Activated naive CD8-positive, alpha-beta T cell treated with anti-CD3 and anti-CD28 coated beads, Interleukin-2, amount 50 U/mL, for 24 hours (primary cell): ENCODE data around the gene TNRC6C.

Experiments used
- ATAC-seq: fragments of 150-1000 bp; cut with Tn5 transposase; one replicate; pipeline ENCODE4 v1.10.0; 2021
- DNase-seq: peaks from one replicate; pipeline ENCODE4 v3.0.0; 2021
- H3K27ac Mint-ChIP-seq: one replicate; pipeline ENCODE4 v1.8.0; 2021; ENCODE audit warnings: mild to moderate bottlenecking, mixed read lengths
- H3K27me3 Mint-ChIP-seq: one replicate; pipeline ENCODE4 v1.8.0; 2021; ENCODE audit warnings: mixed read lengths
- H3K36me3 Mint-ChIP-seq: one replicate; pipeline ENCODE4 v1.8.0; 2021; ENCODE audit warnings: low read depth, mixed read lengths
- H3K4me1 Mint-ChIP-seq: one replicate; pipeline ENCODE4 v1.8.0; 2021; ENCODE audit warnings: mixed read lengths
- H3K4me3 Mint-ChIP-seq: one replicate; pipeline ENCODE4 v1.8.0; 2021; ENCODE audit warnings: mild to moderate bottlenecking, moderate library complexity, mixed read lengths
- H3K9me3 Mint-ChIP-seq: one replicate; pipeline ENCODE4 v1.8.0; 2021; ENCODE audit warnings: mixed read lengths

The TNRC6C gene

GRCh38 chr17:77943971-77944370, 14.5 kb upstream of the TNRC6C start:
- no peak overlapping the region for H3K4me3 Mint-ChIP-seq
- H3K27me3 Mint-ChIP-seq = peaks cover 8% of the 10 kb centered on the region
- no peaks in the 10 kb centered on the region for H3K36me3 Mint-ChIP-seq
- no peak for DNase-seq
- H3K9me3 Mint-ChIP-seq = no peaks in the 10 kb centered on the region
- no peak for ATAC-seq
- H3K27ac Mint-ChIP-seq = no peak overlapping the region
- H3K4me1 Mint-ChIP-seq = no peaks in the 10 kb centered on the region

- Mint-ChIP-seq H3K27me3 (peaks cover 8% of the 10 kb centered on the region), H3K27ac (no peak overlapping the region), H3K4me1 (no peaks in the 10 kb centered on the region)
These were observed 13.9 kb upstream of the TNRC6C start for GRCh38 chr17:77944390-77945222.

GRCh38 chr17:77946900-77947645, 11.4 kb upstream of the TNRC6C start:
- DNase-seq = no peak
- no peaks in the 10 kb centered on the region for H3K9me3 Mint-ChIP-seq
- H3K27ac Mint-ChIP-seq = no peak overlapping the region
- no peak for ATAC-seq
- H3K4me1 Mint-ChIP-seq = no peaks in the 10 kb centered on the region
- H3K36me3 Mint-ChIP-seq = no peaks in the 10 kb centered on the region
- no peak overlapping the region for H3K4me3 Mint-ChIP-seq
- H3K27me3 Mint-ChIP-seq = peaks cover 12% of the 10 kb centered on the region

More at GRCh38 chr17:77944390-77945222, 13.9 kb upstream of the TNRC6C start:
- DNase-seq (no peak), ATAC-seq (no peak)
- no peaks in the 10 kb centered on the region for H3K9me3 Mint-ChIP-seq
- H3K36me3 Mint-ChIP-seq = no peaks in the 10 kb centered on the region
- H3K4me3 Mint-ChIP-seq = no peak overlapping the region

GRCh38 chr17:77948690-77949114, 9.8 kb upstream of the TNRC6C start:
- H3K27ac Mint-ChIP-seq = no peak overlapping the region
- peaks cover 2% of the 10 kb centered on the region for H3K4me1 Mint-ChIP-seq
- DNase-seq (no peak), ATAC-seq (no peak)
- H3K36me3 Mint-ChIP-seq = no peaks in the 10 kb centered on the region
- H3K27me3 Mint-ChIP-seq = peaks cover 21% of the 10 kb centered on the region
- no peaks in the 10 kb centered on the region for H3K9me3 Mint-ChIP-seq
- no peak overlapping the region for H3K4me3 Mint-ChIP-seq

GRCh38 chr17:77951123-77951522, 7.4 kb upstream of the TNRC6C start:
- Mint-ChIP-seq H3K4me3 (no peak overlapping the region), H3K36me3 (no peaks in the 10 kb centered on the region), H3K27ac (no peak overlapping the region), H3K9me3 (no peaks in the 10 kb centered on the region), H3K4me1 (peaks cover 2% of the 10 kb centered on the region), H3K27me3 (peaks cover 20% of the 10 kb centered on the region)
- no peak for DNase-seq
- no peak for ATAC-seq

GRCh38 chr17:77952368-77952767, 6.1 kb upstream of the TNRC6C start:
- DNase-seq = no peak
- Mint-ChIP-seq H3K4me3 (no peak overlapping the region), H3K36me3 (no peaks in the 10 kb centered on the region), H3K4me1 (peaks cover 6% of the 10 kb centered on the region), H3K27me3 (peaks cover 20% of the 10 kb centered on the region), H3K27ac (no peak overlapping the region), H3K9me3 (no peaks in the 10 kb centered on the region)
- no peak for ATAC-seq

- peak overlapping the region; percentile 87 for H3K4me3 Mint-ChIP-seq
- H3K9me3 Mint-ChIP-seq = no peaks in the 10 kb centered on the region
- H3K27ac Mint-ChIP-seq = peak overlapping the region; percentile 89
- peaks cover 12% of the 10 kb centered on the region for H3K27me3 Mint-ChIP-seq
- ATAC-seq = no peak
- DNase-seq = peak; percentile 7
- H3K4me1 Mint-ChIP-seq = peaks cover 34% of the 10 kb centered on the region
- no peaks in the 10 kb centered on the region for H3K36me3 Mint-ChIP-seq
These were observed 1.2 kb upstream of the TNRC6C start for GRCh38 chr17:77957235-77957856.

GRCh38 chr17:77958716-77959125, 218 bp downstream of the TNRC6C start:
- H3K9me3 Mint-ChIP-seq = no peaks in the 10 kb centered on the region
- H3K36me3 Mint-ChIP-seq = no peaks in the 10 kb centered on the region
- no peak for DNase-seq
- H3K4me1 Mint-ChIP-seq = peaks cover 45% of the 10 kb centered on the region
- no peak for ATAC-seq
- H3K4me3 Mint-ChIP-seq = peak overlapping the region; percentile 87
- H3K27ac Mint-ChIP-seq = peak overlapping the region; percentile 67
- peaks cover 6% of the 10 kb centered on the region for H3K27me3 Mint-ChIP-seq

- peaks cover 6% of the 10 kb centered on the region for H3K27me3 Mint-ChIP-seq
- DNase-seq (peak; percentile 36), ATAC-seq (no peak)
- H3K27ac Mint-ChIP-seq = peak overlapping the region; percentile 77
- no peaks in the 10 kb centered on the region for H3K9me3 Mint-ChIP-seq
- H3K4me1 Mint-ChIP-seq = peaks cover 51% of the 10 kb centered on the region
- H3K4me3 Mint-ChIP-seq = peak overlapping the region; percentile 85
- no peaks in the 10 kb centered on the region for H3K36me3 Mint-ChIP-seq
These were observed 823 bp downstream of the TNRC6C start for GRCh38 chr17:77959126-77959925.

- ATAC-seq (no peak), DNase-seq (peak; percentile 23)
- Mint-ChIP-seq H3K27me3 (peaks cover 6% of the 10 kb centered on the region), H3K36me3 (no peaks in the 10 kb centered on the region), H3K27ac (peak overlapping the region; percentile 77), H3K9me3 (no peaks in the 10 kb centered on the region), H3K4me3 (peak overlapping the region; percentile 85), H3K4me1 (peaks cover 58% of the 10 kb centered on the region)
These were observed 1.5 kb downstream of the TNRC6C start for GRCh38 chr17:77959926-77960521.

GRCh38 chr17:77961741-77962140, 3.2 kb downstream of the TNRC6C start:
- no peak overlapping the region for H3K27ac Mint-ChIP-seq
- peak overlapping the region; percentile 37 for H3K4me3 Mint-ChIP-seq
- ATAC-seq = no peak
- DNase-seq = no peak
- H3K9me3 Mint-ChIP-seq = no peaks in the 10 kb centered on the region
- peaks cover 75% of the 10 kb centered on the region for H3K4me1 Mint-ChIP-seq
- no peaks in the 10 kb centered on the region for H3K36me3 Mint-ChIP-seq
- peaks cover 2% of the 10 kb centered on the region for H3K27me3 Mint-ChIP-seq

- no peaks in the 10 kb centered on the region for H3K9me3 Mint-ChIP-seq
- peak overlapping the region; percentile 59 for H3K27ac Mint-ChIP-seq
- H3K4me1 Mint-ChIP-seq = peaks cover 76% of the 10 kb centered on the region
- ATAC-seq = no peak
- DNase-seq = no peak
- no peaks in the 10 kb centered on the region for H3K36me3 Mint-ChIP-seq
- peak overlapping the region; percentile 6 for H3K4me3 Mint-ChIP-seq
- no peaks in the 10 kb centered on the region for H3K27me3 Mint-ChIP-seq
These were observed 3.8 kb downstream of the TNRC6C start for GRCh38 chr17:77962348-77962747.

GRCh38 chr17:77963441-77963840, 4.9 kb downstream of the TNRC6C start:
- Mint-ChIP-seq H3K9me3 (no peaks in the 10 kb centered on the region), H3K4me1 (peaks cover 77% of the 10 kb centered on the region), H3K4me3 (no peak overlapping the region), H3K27ac (no peak overlapping the region), H3K27me3 (no peaks in the 10 kb centered on the region), H3K36me3 (no peaks in the 10 kb centered on the region)
- peak; percentile 21 for ATAC-seq
- DNase-seq = no peak

- Mint-ChIP-seq H3K4me3 (no peak overlapping the region), H3K9me3 (no peaks in the 10 kb centered on the region), H3K27me3 (no peaks in the 10 kb centered on the region), H3K4me1 (peaks cover 82% of the 10 kb centered on the region), H3K36me3 (peaks cover 2% of the 10 kb centered on the region), H3K27ac (no peak overlapping the region)
- no peak for DNase-seq
- ATAC-seq = no peak
These were observed 6.8 kb downstream of the TNRC6C start for GRCh38 chr17:77965352-77965751.
